NCI-H1417 (cell line): ENCODE data around the gene ACTMAP.
"Not testable (repeated sequence)": the region's sequence is repeated elsewhere in the genome, so short reads cannot be mapped to it uniquely, and the experiment has no call there.

Experiments
- DNase-seq, 3 experiments: peaks; one replicate each; lab custom pipeline; 2025; lab: John Stamatoyannopoulos, UW

Gene ACTMAP

GRCh38 chr19:40776364-40776763, 26.1 kb upstream of the ACTMAP start:
- no peak for DNase-seq

- no peak for DNase-seq
Measured at GRCh38 chr19:40775632-40776022, 25.4 kb upstream of the ACTMAP start.

- no peak for DNase-seq
Measured at GRCh38 chr19:40774916-40775631, 24.8 kb upstream of the ACTMAP start, which contains the start of gene MIA. Gene MIA, plus strand, starts transcription at chr19:40775521. Its CDS starts 22 bp downstream, at chr19:40775543.

- DNase-seq: peak in 1 of 3 experiments; percentile 19
Measured at GRCh38 chr19:40771101-40771862, 21.0 kb upstream of the ACTMAP start.

GRCh38 chr19:40768869-40769268, 18.6 kb upstream of the ACTMAP start:
- no peak for DNase-seq

- not testable (repeated sequence) for DNase-seq
Measured at GRCh38 chr19:40766385-40766784, 16.1 kb upstream of the ACTMAP start.

GRCh38 chr19:40763963-40764362, 13.7 kb upstream of the ACTMAP start:
- DNase-seq: no peak

- DNase-seq: no peak
Measured at GRCh38 chr19:40763526-40763925, 13.2 kb upstream of the ACTMAP start.

GRCh38 chr19:40762754-40763470, 12.6 kb upstream of the ACTMAP start:
- no peak for DNase-seq

- no peak for DNase-seq
Measured at GRCh38 chr19:40759352-40759751, 9.1 kb upstream of the ACTMAP start.

- no peak for DNase-seq
Measured at GRCh38 chr19:40758491-40758890, 8.2 kb upstream of the ACTMAP start.

GRCh38 chr19:40756502-40757110, 6.3 kb upstream of the ACTMAP start:
- no peak for DNase-seq

- DNase-seq: no peak
Measured at GRCh38 chr19:40755791-40756190, 5.5 kb upstream of the ACTMAP start.

GRCh38 chr19:40755248-40755624, 5.0 kb upstream of the ACTMAP start:
- no peak for DNase-seq

GRCh38 chr19:40754611-40755247, 4.5 kb upstream of the ACTMAP start:
- no peak for DNase-seq

- no peak for DNase-seq
Measured at GRCh38 chr19:40752257-40752781, 2.0 kb upstream of the ACTMAP start.

- peak; percentile 99 for DNase-seq
Measured at GRCh38 chr19:40750874-40751537, 729 bp upstream of the ACTMAP start, which contains the start of gene SNRPA. Gene SNRPA, plus strand, starts transcription at chr19:40751203. Its CDS starts 206 bp downstream, at chr19:40751409.

- DNase-seq: no peak
Measured at GRCh38 chr19:40747536-40747935, 2.7 kb downstream of the ACTMAP start.

- no peak for DNase-seq
Measured at GRCh38 chr19:40745402-40745780, 4.9 kb downstream of the ACTMAP start.

- DNase-seq: no peak
Measured at GRCh38 chr19:40744554-40745401, 5.5 kb downstream of the ACTMAP start.
